Measurements from ENCODE around the gene CAMK2N1.

The CAMK2N1 gene

DNA sequence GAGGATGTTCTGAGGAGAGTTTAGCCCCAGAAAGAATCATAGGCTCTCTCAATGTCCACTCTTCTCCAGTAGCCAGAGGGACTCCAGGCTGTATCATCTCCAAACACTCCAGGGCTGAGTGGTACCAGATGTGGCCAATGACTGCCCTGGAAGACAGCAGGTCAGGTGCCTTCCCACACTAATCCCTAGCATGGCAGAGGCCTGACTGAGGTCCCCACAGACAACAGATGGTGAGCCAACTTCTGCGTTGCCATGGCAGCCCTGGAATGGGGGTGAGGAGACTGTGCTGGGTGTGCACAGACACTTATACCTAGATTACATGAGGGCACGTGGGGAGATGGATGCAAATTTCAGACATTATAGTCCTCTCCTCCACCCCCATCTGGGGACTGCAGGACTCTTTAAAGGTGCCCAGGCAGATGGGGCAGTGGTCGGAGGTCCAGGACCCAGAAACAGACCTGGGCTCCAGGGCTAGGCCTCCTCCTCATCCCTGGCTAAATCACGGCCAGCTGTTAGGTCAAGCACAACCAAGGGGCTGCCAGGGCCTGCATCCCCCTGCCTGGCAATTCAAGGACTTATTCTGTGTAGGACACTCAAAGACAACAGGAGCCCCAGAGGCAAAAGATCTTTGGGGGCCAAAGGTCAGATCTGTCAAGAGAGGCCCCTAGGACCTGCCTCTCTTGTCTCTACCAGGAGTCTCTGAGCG is 42.9 kb downstream of the CAMK2N1 start:
- H3K4me3 ChIP-seq (ENCODE audit: low read length) = no peak overlapping the region
- peak; percentile 65 for DNase-seq (ENCODE audit: low read depth)
- TF ChIP-seq, protein P1, sequence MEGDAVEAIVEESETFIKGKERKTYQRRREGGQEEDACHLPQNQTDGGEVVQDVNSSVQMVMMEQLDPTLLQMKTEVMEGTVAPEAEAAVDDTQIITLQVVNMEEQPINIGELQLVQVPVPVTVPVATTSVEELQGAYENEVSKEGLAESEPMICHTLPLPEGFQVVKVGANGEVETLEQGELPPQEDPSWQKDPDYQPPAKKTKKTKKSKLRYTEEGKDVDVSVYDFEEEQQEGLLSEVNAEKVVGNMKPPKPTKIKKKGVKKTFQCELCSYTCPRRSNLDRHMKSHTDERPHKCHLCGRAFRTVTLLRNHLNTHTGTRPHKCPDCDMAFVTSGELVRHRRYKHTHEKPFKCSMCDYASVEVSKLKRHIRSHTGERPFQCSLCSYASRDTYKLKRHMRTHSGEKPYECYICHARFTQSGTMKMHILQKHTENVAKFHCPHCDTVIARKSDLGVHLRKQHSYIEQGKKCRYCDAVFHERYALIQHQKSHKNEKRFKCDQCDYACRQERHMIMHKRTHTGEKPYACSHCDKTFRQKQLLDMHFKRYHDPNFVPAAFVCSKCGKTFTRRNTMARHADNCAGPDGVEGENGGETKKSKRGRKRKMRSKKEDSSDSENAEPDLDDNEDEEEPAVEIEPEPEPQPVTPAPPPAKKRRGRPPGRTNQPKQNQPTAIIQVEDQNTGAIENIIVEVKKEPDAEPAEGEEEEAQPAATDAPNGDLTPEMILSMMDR (conservative IDR thresholded peaks at IDR 0.05; ENCODE audit: low read length) = no peak

DNA sequence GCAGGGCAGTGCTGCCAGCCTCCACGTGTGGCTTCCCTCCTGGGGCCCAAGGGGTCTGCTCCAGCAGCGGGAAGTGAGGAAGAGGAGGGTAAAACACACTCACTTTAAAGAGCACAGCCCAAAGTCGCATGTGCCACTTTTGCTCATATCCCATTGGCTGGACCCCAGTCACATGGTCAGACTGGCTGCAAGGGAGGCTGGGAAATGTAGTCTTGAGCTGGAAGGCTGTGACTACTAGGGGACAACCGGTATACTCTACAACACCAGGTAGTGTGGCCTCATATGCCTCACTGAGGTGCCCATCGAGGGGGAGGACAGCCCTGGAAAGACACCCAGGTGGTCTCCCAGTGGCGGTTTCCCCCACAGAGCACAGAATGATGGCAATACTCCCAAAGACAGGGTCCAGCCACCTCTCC is 45.2 kb downstream of the CAMK2N1 start:
- TF ChIP-seq, protein P1 (conservative IDR thresholded peaks at IDR 0.05; ENCODE audit: low read length) = no peak
- DNase-seq (ENCODE audit: low read depth) = peak; percentile 26
- no peak overlapping the region for H3K4me3 ChIP-seq (ENCODE audit: low read length)

DNA sequence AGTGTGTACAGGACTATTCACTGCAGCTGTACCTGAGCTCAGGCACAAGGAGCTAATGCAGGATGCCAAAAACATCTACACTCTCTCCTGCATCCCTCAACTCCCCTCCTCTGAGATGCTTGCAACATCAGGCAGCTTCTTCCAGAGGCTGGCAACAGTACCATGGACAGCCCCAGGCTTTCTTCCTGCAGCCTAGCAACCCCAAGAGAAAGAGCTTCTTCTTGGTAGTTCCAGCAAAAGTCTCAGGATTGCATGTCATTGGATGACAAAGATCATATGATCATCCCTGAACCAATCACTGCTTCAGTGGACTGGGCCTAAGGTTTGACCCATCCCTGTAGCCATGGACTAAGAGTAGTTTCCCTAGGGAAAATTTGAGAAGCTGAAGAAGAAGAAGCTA is 46.7 kb downstream of the CAMK2N1 start:
- TF ChIP-seq, protein P1 (conservative IDR thresholded peaks at IDR 0.05; ENCODE audit: low read length) = no peak
- peak; percentile 32 for DNase-seq (ENCODE audit: low read depth)
- no peak overlapping the region for H3K4me3 ChIP-seq (ENCODE audit: low read length)

DNA sequence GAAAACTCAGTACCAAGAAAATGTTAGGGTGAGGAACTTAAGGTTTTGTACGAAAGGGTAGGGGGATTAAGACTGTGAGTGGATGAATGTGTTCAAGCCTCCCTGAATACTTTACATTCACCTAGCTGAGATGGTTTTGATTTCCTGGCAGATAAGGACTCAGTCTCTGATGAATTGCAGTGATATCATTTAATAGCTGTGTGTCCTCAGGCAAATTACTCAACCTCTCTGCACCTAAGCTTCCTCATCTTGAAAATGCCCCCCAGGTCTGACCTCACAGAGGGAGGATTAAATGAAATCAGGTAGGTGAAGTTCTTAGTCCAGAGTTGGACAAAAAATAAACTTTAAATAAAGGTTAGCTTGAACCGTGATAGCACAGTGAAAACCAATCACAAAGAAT is 48.4 kb downstream of the CAMK2N1 start:
- TF ChIP-seq, protein P1 (conservative IDR thresholded peaks at IDR 0.05; ENCODE audit: low read length) = no peak
- H3K4me3 ChIP-seq (ENCODE audit: low read length) = no peak overlapping the region

DNA sequence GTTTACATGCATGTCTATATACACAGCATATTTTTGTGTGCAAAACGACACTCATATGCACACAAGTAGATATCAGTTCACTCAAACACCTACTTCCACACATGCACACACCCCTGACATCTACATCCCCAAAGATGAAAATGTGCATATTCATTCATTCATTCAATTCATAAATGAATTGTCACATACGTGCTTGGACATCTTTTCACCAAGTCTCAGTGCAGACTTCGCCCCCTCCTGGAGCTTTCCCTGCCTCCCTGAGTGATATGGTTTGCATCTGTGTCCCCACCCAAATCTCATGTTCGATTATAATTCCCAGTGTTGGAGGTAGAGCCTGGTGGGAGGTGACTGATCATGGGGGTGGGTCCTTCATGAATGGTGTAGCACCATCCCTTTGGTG is 53.1 kb downstream of the CAMK2N1 start:
- no peak for DNase-seq (ENCODE audit: low read depth)
- no peak overlapping the region for H3K4me3 ChIP-seq (ENCODE audit: low read length)
- TF ChIP-seq, protein P1 (conservative IDR thresholded peaks at IDR 0.05; ENCODE audit: low read length) = no peak

More for the DNA sequence above, 48.4 kb downstream of the CAMK2N1 start:
- no peak for DNase-seq (ENCODE audit: low read depth)
